Muscle layer of colon (tissue), 2 donors: ENCODE data around the gene HPCAL1.

Experiments used
- H3K27ac ChIP-seq: one replicate; pipeline ENCODE4 v1.7.0; 2013; ENCODE audit warnings: low read depth, mild to moderate bottlenecking, low read length, moderate library complexity
- H3K27me3 ChIP-seq, 2 donors: one replicate each; pipeline ENCODE4 v1.7.0; 2013; ENCODE audit warnings: low read length in 2 of 2, mild to moderate bottlenecking in 2 of 2; ENCODE audit not compliant: insufficient read depth in 2 of 2, control insufficient read depth in 1 of 2
- H3K36me3 ChIP-seq: one replicate; pipeline ENCODE4 v1.7.0; 2013; ENCODE audit warnings: mild to moderate bottlenecking, low read length; ENCODE audit not compliant: insufficient read depth
- H3K4me1 ChIP-seq: one replicate; pipeline ENCODE4 v1.7.0; 2013; ENCODE audit warnings: mild to moderate bottlenecking, low read length; ENCODE audit not compliant: insufficient read depth
- H3K4me3 ChIP-seq, 2 donors: one replicate each; pipeline ENCODE4 v1.7.0; 2013; ENCODE audit warnings: low read length in 2 of 2, low read depth in 1 of 2, mild to moderate bottlenecking in 1 of 2, moderate library complexity in 1 of 2
- H3K9ac ChIP-seq: one replicate; pipeline ENCODE4 v1.7.0; 2013; ENCODE audit warnings: low read length
- H3K9me3 ChIP-seq: one replicate; pipeline ENCODE4 v1.7.0; 2013; ENCODE audit warnings: mild to moderate bottlenecking, low read length
- donor health status: abdominal sarcoma.
- donor health status: Adenocarcinoma of cecum.

Gene HPCAL1

GRCh38 chr2:10302479-10303180 is at the start of gene HPCAL1:
Gene HPCAL1 (plus strand): TSS chr2:10302904. CDS start chr2:10419758, 116,854 bp downstream.
- Histone ChIP-seq H3K9me3 (no peaks in the 10 kb centered on the region), H3K27ac (peak within 1 kb of the TSS; percentile 59), H3K36me3 (no peaks in the 10 kb centered on the region), H3K9ac (peak within 1 kb of the TSS; percentile 28), H3K4me1 (peaks cover 23% of the 10 kb centered on the region), H3K4me3 (peak within 1 kb of the TSS; percentile 60 to 82), H3K27me3 (no peaks in the 10 kb centered on the region)

- no peak overlapping the region for H3K9ac ChIP-seq
- no peaks in the 10 kb centered on the region for H3K36me3 ChIP-seq
- no peaks in the 10 kb centered on the region for H3K27me3 ChIP-seq
- no peak overlapping the region for H3K27ac ChIP-seq
- H3K4me3 ChIP-seq: no peak overlapping the region
- no peaks in the 10 kb centered on the region for H3K4me1 ChIP-seq
- no peaks in the 10 kb centered on the region for H3K9me3 ChIP-seq
These were observed 48.9 kb upstream of the HPCAL1 start for GRCh38 chr2:10253596-10254372.

DNA sequence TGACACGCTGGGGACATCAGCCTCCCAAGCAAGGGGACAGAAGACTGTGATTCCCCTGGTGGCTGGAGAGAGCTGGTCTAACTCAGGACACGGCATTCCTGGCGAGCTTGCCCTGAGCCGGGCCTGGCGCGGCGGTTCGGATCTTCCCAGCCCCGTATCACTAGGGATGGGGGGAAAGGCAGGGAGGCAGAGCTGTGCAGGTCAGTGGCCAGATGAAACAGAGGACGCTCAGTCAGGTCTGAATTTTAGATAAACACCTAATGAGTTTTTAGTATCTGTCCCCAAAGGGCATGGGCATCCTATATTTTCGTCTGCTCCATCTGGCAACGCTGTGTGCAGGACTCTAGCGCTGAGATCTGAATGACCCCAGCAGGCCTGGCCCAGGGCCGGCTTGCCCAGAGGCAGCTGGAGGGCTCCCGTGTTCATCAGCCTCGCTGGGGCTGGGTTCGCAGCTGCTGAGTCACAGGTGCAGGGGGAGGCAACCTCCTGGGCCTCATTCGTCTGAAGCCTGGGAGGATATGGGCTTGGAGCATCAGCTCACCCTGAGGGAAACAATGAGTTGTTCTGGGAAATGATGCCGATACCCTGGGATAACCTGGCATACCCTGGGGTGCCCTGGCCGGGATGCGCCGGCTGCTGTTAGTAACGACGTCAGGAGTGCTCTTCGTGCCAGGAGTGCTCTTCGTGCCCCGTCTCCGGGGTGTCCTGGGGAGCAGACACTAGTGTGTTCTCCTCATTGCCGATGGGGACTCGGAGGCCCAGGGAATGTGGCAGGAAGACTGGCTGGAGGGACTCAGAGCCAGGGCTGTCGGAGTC is 48.1 kb upstream of the HPCAL1 start:
- Histone ChIP-seq H3K36me3 (no peaks in the 10 kb centered on the region), H3K9ac (no peak overlapping the region), H3K9me3 (no peaks in the 10 kb centered on the region), H3K4me1 (no peaks in the 10 kb centered on the region), H3K27me3 (no peaks in the 10 kb centered on the region), H3K27ac (no peak overlapping the region), H3K4me3 (no peak overlapping the region)

GRCh38 chr2:10255189-10256030 is 47.3 kb upstream of the HPCAL1 start:
- Histone ChIP-seq H3K9ac (no peak overlapping the region), H3K36me3 (no peaks in the 10 kb centered on the region), H3K27me3 (no peaks in the 10 kb centered on the region), H3K4me3 (no peak overlapping the region), H3K9me3 (no peaks in the 10 kb centered on the region), H3K27ac (no peak overlapping the region), H3K4me1 (no peaks in the 10 kb centered on the region)

- Histone ChIP-seq H3K4me1 (no peaks in the 10 kb centered on the region), H3K27me3 (no peaks in the 10 kb centered on the region), H3K27ac (no peak overlapping the region), H3K4me3 (no peak overlapping the region), H3K36me3 (no peaks in the 10 kb centered on the region), H3K9me3 (no peaks in the 10 kb centered on the region), H3K9ac (no peak overlapping the region)
These were observed 46.6 kb upstream of the HPCAL1 start for GRCh38 chr2:10256031-10256514.

GRCh38 chr2:10256515-10257031 is 46.1 kb upstream of the HPCAL1 start:
- no peaks in the 10 kb centered on the region for H3K4me1 ChIP-seq
- no peaks in the 10 kb centered on the region for H3K36me3 ChIP-seq
- no peak overlapping the region for H3K9ac ChIP-seq
- H3K27me3 ChIP-seq: no peaks in the 10 kb centered on the region
- no peak overlapping the region for H3K4me3 ChIP-seq
- no peaks in the 10 kb centered on the region for H3K9me3 ChIP-seq
- no peak overlapping the region for H3K27ac ChIP-seq

- H3K27ac ChIP-seq: no peak overlapping the region
- H3K27me3 ChIP-seq: no peaks in the 10 kb centered on the region
- no peaks in the 10 kb centered on the region for H3K9me3 ChIP-seq
- no peak overlapping the region for H3K4me3 ChIP-seq
- no peaks in the 10 kb centered on the region for H3K4me1 ChIP-seq
- H3K36me3 ChIP-seq: no peaks in the 10 kb centered on the region
- H3K9ac ChIP-seq: no peak overlapping the region
These were observed 45.7 kb upstream of the HPCAL1 start for GRCh38 chr2:10257036-10257435.

- Histone ChIP-seq H3K4me3 (no peak overlapping the region), H3K9ac (no peak overlapping the region), H3K9me3 (no peaks in the 10 kb centered on the region), H3K4me1 (no peaks in the 10 kb centered on the region), H3K27ac (no peak overlapping the region), H3K36me3 (no peaks in the 10 kb centered on the region), H3K27me3 (no peaks in the 10 kb centered on the region)
These were observed 45.1 kb upstream of the HPCAL1 start for GRCh38 chr2:10257500-10258147.

DNA sequence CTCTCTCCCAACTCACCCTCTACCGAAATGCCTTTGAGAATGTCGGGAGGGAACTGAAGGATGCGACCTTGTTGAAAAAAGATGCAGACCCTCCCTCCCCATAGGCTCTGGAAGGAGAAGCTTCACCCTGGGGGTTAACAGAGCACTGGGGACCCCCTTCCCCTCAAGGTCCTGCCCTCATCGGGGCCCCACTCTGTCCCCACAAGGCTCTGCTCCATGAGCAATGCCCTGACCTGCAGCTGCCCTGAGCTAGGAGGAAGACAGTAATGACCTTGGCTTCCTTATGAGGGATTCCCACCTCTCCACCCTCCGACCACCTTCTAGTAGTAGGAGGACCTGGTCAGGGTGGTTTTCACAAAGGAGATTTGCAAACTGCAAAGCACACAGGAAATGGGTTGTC is 44.4 kb upstream of the HPCAL1 start:
- Histone ChIP-seq H3K27ac (no peak overlapping the region), H3K27me3 (no peaks in the 10 kb centered on the region)

DNA sequence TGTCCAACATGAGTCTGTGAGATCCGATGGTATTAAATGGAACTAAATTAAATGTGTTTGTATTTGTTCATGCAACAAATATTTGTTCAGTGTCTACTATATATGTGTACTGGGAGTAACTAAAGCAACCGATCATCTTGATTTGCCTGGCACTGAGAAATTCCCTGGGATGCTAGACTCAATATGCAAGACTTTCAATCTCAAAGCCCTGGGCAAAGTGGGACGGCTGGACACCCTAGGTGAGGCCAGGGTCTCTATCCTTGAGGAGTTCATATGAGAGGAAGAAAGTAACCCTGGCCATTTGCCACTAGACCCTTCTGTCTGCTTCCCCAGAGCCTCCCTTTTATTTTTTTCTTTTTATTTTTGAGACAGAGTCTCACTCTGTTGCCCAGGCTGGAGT is 44.0 kb upstream of the HPCAL1 start:
- no peak overlapping the region for H3K4me3 ChIP-seq
- no peaks in the 10 kb centered on the region for H3K4me1 ChIP-seq
- H3K27me3 ChIP-seq: no peaks in the 10 kb centered on the region
- H3K27ac ChIP-seq: no peak overlapping the region
- no peaks in the 10 kb centered on the region for H3K36me3 ChIP-seq
- H3K9me3 ChIP-seq: no peaks in the 10 kb centered on the region
- no peak overlapping the region for H3K9ac ChIP-seq

More for the DNA sequence above, 44.4 kb upstream of the HPCAL1 start:
- H3K4me3 ChIP-seq: no peak overlapping the region
- H3K9ac ChIP-seq: no peak overlapping the region
- no peaks in the 10 kb centered on the region for H3K4me1 ChIP-seq
- H3K36me3 ChIP-seq: no peaks in the 10 kb centered on the region
- H3K9me3 ChIP-seq: no peaks in the 10 kb centered on the region
